A549 (cell line): ENCODE results near the gene ANK3.

Experiments used
- BHLHE40 ChIP-seq: IDR thresholded peaks from 2 replicates; pipeline ENCODE4 v1.6.1; 2012; ENCODE audit warnings: low read depth, low read length, inconsistent platforms
- EHMT2 ChIP-seq: fragments of 200-600 bp; sonication (generic); IDR thresholded peaks from 2 replicates; pipeline ENCODE4 v1.6.1; 2016; ENCODE audit warnings: antibody characterized with exemption, low read depth, mild to moderate bottlenecking, moderate library complexity
- ELK1 ChIP-seq: fragments of 150-350 bp; IDR thresholded peaks from 2 replicates; pipeline ENCODE4 v1.6.1; 2014; ENCODE audit warnings: low read depth, mild to moderate bottlenecking, low read length
- EP300 ChIP-seq, 2 experiments: fragments of >200 bp; sonication (Bioruptor Twin); formaldehyde crosslinking; IDR thresholded peaks; 2 replicates in 1 of 2; 3 replicates in 1 of 2; pipeline ENCODE4 v1.6.1; 2016 to 2017
- JUN ChIP-seq, 2 experiments: fragments of >200 bp; sonication (Bioruptor Twin); formaldehyde crosslinking; IDR thresholded peaks; 2 replicates in 1 of 2; 3 replicates in 1 of 2; pipeline ENCODE4 v1.6.1; 2016 to 2017
- KDM1A ChIP-seq: fragments of 200-600 bp; sonication (generic); IDR thresholded peaks from 2 replicates; pipeline ENCODE4 v1.6.1; 2016; ENCODE audit warnings: low read depth, mild to moderate bottlenecking
- MAX ChIP-seq: IDR thresholded peaks from 2 replicates; pipeline ENCODE4 v1.6.1; 2012
- PBX3 ChIP-seq: IDR thresholded peaks from 2 replicates; pipeline ENCODE4 v1.6.1; 2012
- POLR2A ChIP-seq: IDR thresholded peaks from 2 replicates; pipeline ENCODE4 v1.6.1; 2012; ENCODE audit warnings: mild to moderate bottlenecking, low read length
- RAD21 ChIP-seq, 2 experiments: fragments of >200 bp in 1 of 2; sonication (Bioruptor Twin) in 1 of 2; formaldehyde crosslinking in 1 of 2; IDR thresholded peaks in 1 of 2; conservative IDR thresholded peaks in 1 of 2; 2 replicates in 1 of 2; 3 replicates in 1 of 2; pipeline ENCODE4 v1.6.1; 2012 to 2018; ENCODE audit warnings: inconsistent platforms in 1 of 2
- RARB ChIP-seq: fragments of 250-450 bp; sonication (Bioruptor Pico); IDR thresholded peaks from 2 replicates; pipeline ENCODE4 v1.8.0; 2021; ENCODE audit warnings: mild to moderate bottlenecking, moderate library complexity
- RFX5 ChIP-seq: fragments of 450-650 bp; IDR thresholded peaks from 2 replicates; pipeline ENCODE4 v1.7.1; 2014; ENCODE audit warnings: antibody characterized with exemption, mild to moderate bottlenecking, moderate library complexity
- TF ChIP-seq, protein P1 (sequence below): fragments of >200 bp; sonication (Bioruptor Twin); formaldehyde crosslinking; IDR thresholded peaks from 3 replicates; pipeline ENCODE4 v1.5.1; 2016
- TF ChIP-seq, protein P2 (sequence below): fragments of 200-600 bp; sonication (generic); IDR thresholded peaks from 2 replicates; pipeline ENCODE4 v1.6.1; 2016; ENCODE audit warnings: antibody characterized with exemption, mild to moderate bottlenecking, moderate library complexity

DNA sequence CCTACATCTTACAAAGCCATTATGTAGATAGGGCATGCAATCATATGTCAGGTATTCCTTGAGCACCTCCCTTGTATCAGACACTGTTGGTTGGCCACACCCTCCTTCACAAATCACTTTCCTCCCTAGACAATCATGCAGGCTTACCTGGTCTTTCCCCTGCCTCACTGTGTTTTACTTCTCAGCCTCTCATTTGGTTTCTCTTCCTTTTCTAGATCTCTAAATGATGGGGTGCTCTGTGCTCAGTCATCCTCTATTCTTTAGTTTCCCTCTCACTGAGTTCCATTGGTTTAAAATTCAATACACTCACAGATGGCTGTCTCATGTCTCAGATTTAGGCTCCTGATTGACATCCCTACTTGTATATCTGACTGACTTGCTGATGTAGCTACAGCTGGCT is 31.4 kb downstream of the ANK3 start:
- TF ChIP-seq MAX (no peak), KDM1A (no peak), EP300 (IDR thresholded peaks at IDR 0.05) (no peak), RFX5 (no peak), POLR2A (no peak), ELK1 (no peak), RAD21 (conservative IDR thresholded peaks at IDR 0.05 in 1 of 2, IDR thresholded peaks at IDR 0.05 in 1 of 2) (no peak), PBX3 (no peak), JUN (IDR thresholded peaks at IDR 0.05) (no peak), BHLHE40 (no peak), RARB (no peak), EHMT2 (no peak)
- TF ChIP-seq, protein P1, sequence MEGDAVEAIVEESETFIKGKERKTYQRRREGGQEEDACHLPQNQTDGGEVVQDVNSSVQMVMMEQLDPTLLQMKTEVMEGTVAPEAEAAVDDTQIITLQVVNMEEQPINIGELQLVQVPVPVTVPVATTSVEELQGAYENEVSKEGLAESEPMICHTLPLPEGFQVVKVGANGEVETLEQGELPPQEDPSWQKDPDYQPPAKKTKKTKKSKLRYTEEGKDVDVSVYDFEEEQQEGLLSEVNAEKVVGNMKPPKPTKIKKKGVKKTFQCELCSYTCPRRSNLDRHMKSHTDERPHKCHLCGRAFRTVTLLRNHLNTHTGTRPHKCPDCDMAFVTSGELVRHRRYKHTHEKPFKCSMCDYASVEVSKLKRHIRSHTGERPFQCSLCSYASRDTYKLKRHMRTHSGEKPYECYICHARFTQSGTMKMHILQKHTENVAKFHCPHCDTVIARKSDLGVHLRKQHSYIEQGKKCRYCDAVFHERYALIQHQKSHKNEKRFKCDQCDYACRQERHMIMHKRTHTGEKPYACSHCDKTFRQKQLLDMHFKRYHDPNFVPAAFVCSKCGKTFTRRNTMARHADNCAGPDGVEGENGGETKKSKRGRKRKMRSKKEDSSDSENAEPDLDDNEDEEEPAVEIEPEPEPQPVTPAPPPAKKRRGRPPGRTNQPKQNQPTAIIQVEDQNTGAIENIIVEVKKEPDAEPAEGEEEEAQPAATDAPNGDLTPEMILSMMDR: no peak
- TF ChIP-seq, protein P2, sequence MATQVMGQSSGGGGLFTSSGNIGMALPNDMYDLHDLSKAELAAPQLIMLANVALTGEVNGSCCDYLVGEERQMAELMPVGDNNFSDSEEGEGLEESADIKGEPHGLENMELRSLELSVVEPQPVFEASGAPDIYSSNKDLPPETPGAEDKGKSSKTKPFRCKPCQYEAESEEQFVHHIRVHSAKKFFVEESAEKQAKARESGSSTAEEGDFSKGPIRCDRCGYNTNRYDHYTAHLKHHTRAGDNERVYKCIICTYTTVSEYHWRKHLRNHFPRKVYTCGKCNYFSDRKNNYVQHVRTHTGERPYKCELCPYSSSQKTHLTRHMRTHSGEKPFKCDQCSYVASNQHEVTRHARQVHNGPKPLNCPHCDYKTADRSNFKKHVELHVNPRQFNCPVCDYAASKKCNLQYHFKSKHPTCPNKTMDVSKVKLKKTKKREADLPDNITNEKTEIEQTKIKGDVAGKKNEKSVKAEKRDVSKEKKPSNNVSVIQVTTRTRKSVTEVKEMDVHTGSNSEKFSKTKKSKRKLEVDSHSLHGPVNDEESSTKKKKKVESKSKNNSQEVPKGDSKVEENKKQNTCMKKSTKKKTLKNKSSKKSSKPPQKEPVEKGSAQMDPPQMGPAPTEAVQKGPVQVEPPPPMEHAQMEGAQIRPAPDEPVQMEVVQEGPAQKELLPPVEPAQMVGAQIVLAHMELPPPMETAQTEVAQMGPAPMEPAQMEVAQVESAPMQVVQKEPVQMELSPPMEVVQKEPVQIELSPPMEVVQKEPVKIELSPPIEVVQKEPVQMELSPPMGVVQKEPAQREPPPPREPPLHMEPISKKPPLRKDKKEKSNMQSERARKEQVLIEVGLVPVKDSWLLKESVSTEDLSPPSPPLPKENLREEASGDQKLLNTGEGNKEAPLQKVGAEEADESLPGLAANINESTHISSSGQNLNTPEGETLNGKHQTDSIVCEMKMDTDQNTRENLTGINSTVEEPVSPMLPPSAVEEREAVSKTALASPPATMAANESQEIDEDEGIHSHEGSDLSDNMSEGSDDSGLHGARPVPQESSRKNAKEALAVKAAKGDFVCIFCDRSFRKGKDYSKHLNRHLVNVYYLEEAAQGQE: no peak
